GM12873 (cell line): ENCODE data around the gene EPHA3.

Experiments used
- TF ChIP-seq, protein P1 (sequence below): IDR thresholded peaks from 2 replicates; pipeline ENCODE4 v1.5.1; 2012; ENCODE audit warnings: low read depth, mild to moderate bottlenecking, moderate library complexity, low read length, control low read depth; ENCODE audit not compliant: insufficient read depth; ENCODE audit errors: missing control alignments

The EPHA3 gene

GRCh38 chr3:89107461-89108290 lies at the start of gene EPHA3:
TSS of gene EPHA3 (plus strand) at chr3:89107621. CDS start at chr3:89107749, 128 bp downstream.
- TF ChIP-seq, protein P1, sequence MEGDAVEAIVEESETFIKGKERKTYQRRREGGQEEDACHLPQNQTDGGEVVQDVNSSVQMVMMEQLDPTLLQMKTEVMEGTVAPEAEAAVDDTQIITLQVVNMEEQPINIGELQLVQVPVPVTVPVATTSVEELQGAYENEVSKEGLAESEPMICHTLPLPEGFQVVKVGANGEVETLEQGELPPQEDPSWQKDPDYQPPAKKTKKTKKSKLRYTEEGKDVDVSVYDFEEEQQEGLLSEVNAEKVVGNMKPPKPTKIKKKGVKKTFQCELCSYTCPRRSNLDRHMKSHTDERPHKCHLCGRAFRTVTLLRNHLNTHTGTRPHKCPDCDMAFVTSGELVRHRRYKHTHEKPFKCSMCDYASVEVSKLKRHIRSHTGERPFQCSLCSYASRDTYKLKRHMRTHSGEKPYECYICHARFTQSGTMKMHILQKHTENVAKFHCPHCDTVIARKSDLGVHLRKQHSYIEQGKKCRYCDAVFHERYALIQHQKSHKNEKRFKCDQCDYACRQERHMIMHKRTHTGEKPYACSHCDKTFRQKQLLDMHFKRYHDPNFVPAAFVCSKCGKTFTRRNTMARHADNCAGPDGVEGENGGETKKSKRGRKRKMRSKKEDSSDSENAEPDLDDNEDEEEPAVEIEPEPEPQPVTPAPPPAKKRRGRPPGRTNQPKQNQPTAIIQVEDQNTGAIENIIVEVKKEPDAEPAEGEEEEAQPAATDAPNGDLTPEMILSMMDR, result no peak

- TF ChIP-seq, protein P1, result no peak
Measured at GRCh38 chr3:89058371-89058770, 49.0 kb upstream of the EPHA3 start.

DNA sequence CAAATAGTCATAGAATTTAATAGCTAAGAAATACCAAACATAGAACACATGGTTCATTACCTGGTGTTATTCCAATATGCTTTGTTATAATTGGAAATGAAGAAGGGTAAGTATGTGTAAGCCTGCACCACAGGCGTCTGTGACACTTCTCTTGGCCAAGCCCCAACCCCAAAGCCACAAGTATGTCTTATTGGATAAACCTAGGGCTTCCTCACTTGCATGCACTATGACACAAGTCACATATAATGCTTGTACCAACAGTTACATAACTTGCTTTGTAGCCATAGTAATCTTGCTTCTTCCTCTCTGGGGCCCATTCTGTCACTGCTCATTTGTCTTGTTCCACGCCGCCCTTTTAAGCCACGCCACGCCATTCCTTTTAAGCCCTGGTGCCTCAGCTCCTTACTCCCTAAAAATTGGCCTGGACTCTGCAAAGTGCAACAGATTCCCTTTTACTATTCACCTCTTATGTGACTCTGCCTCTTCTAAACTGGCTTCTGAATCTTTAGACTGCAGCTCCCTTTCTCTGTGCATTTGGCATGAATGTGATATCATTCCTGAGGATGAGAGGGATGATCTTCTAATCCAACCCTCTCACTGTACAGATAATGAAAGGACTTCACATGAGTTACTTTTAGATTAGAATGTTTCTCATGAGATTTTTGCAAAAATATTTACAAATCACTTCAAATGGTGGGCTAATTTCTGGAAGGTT lies 48.1 kb upstream of the EPHA3 start:
- TF ChIP-seq, protein P1, result no peak

DNA sequence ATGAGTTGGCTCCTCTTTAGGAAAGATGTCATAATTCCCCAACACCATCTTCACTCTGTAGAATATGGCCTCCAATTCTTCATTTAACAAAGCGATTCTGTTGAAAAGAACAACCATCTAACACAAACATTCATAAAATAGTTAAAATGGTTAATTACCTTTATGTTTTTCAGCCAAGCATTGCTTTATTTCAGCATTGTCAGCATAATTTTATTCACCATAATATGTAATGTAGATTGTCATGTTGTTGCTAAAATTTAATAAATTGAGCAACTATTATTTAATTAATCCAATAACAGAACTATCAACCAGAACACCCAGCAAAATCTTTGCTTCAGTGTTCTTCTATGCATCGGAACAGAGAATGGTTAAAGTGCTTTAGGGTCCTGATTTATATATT lies 46.2 kb upstream of the EPHA3 start:
- TF ChIP-seq, protein P1, result no peak

GRCh38 chr3:89067736-89068135 lies 39.7 kb upstream of the EPHA3 start:
- TF ChIP-seq, protein P1, result no peak

GRCh38 chr3:89072642-89073041 lies 34.8 kb upstream of the EPHA3 start:
- TF ChIP-seq, protein P1, result no peak

- TF ChIP-seq, protein P1, result no peak
Measured at GRCh38 chr3:89079944-89080343, 27.5 kb upstream of the EPHA3 start.
